ENCODE measurements around the gene APOBEC3F.

GRCh38 chr22:39068033-39068785 lies 27.5 kb downstream of the APOBEC3F start:
- TF ChIP-seq YY1 (IDR thresholded peaks at IDR 0.05; ENCODE audit: insufficient read depth, insufficient read length) (no peak), ZNF274 (IDR thresholded peaks at IDR 0.05; ENCODE audit: low read depth, low read length) (no peak), SUZ12 (IDR thresholded peaks at IDR 0.05; ENCODE audit: extremely low read depth, insufficient read depth, insufficient read length) (no peak)

Measured in NT2/D1 (cell line).